Stimulated activated CD4-positive, alpha-beta T cell treated with anti-CD3 and anti-CD28 coated beads, Interleukin-1b, Interleukin-23, amount 100 ng/mL, for 4 hours (primary cell): ENCODE results near the gene CLEC2L.

Experiments
- DNase-seq, 2 donors: peaks; one replicate each; pipeline ENCODE4 v3.0.0-alpha.2; 2020; ENCODE audit warnings: low read depth in 2 of 2

The CLEC2L gene

GRCh38 chr7:139523199-139523941 is at the start of gene CLEC2L:
CLEC2L (plus strand) TSS chr7:139523685; CDS start chr7:139523928, 243 bp downstream.
- DNase-seq: peak in 1 of 2 donors; percentile 17

- DNase-seq: no peak
These were observed 47.3 kb upstream of the CLEC2L start for GRCh38 chr7:139476139-139476538.

- DNase-seq: no peak
These were observed 46.6 kb upstream of the CLEC2L start for GRCh38 chr7:139476891-139477290.

- DNase-seq: no peak
These were observed 43.9 kb upstream of the CLEC2L start for GRCh38 chr7:139479620-139480019.

GRCh38 chr7:139481364-139481763 is 42.1 kb upstream of the CLEC2L start:
- DNase-seq: no peak

- DNase-seq: no peak
These were observed 41.4 kb upstream of the CLEC2L start for GRCh38 chr7:139482122-139482521.

GRCh38 chr7:139482662-139483466 is 40.6 kb upstream of the CLEC2L start:
- peak in 1 of 2 donors; percentile 8 for DNase-seq

GRCh38 chr7:139487366-139488080 is 36.0 kb upstream of the CLEC2L start:
- no peak for DNase-seq

- no peak for DNase-seq
These were observed 34.7 kb upstream of the CLEC2L start for GRCh38 chr7:139488810-139489209.

GRCh38 chr7:139490130-139490529 is 33.4 kb upstream of the CLEC2L start:
- DNase-seq: no peak

- no peak for DNase-seq
These were observed 31.2 kb upstream of the CLEC2L start for GRCh38 chr7:139492293-139492692.

GRCh38 chr7:139494835-139495579 is 28.5 kb upstream of the CLEC2L start:
- no peak for DNase-seq

- DNase-seq: no peak
These were observed 27.8 kb upstream of the CLEC2L start for GRCh38 chr7:139495580-139496125.

GRCh38 chr7:139496528-139496927 is 27.0 kb upstream of the CLEC2L start:
- no peak for DNase-seq

GRCh38 chr7:139500770-139501138 is 22.7 kb upstream of the CLEC2L start:
- no peak for DNase-seq

- no peak for DNase-seq
These were observed 21.3 kb upstream of the CLEC2L start for GRCh38 chr7:139502226-139502625.

GRCh38 chr7:139505563-139505962 is 17.9 kb upstream of the CLEC2L start:
- no peak for DNase-seq

GRCh38 chr7:139509535-139509934 is 13.9 kb upstream of the CLEC2L start:
- no peak for DNase-seq

GRCh38 chr7:139511315-139511714 is 12.2 kb upstream of the CLEC2L start:
- no peak for DNase-seq

- DNase-seq: no peak
These were observed 8.2 kb upstream of the CLEC2L start for GRCh38 chr7:139515266-139515665.

- DNase-seq: no peak
These were observed 2.0 kb upstream of the CLEC2L start for GRCh38 chr7:139521439-139521838.

GRCh38 chr7:139522830-139523198 is 671 bp upstream of the CLEC2L start:
- no peak for DNase-seq
